ENCODE data around the gene SALL2. TPM values are rescaled to one million over a fixed set of nuclear protein-coding genes. Genes with fewer than 3 reads are reported as not detected.
"Not testable (repeated sequence)": the region's sequence is repeated elsewhere in the genome, so short reads cannot be mapped to it uniquely, and the experiment has no call there.

Gene SALL2
- total RNA-seq, 1 experiment from 2014 or later: 157 TPM

DNA sequence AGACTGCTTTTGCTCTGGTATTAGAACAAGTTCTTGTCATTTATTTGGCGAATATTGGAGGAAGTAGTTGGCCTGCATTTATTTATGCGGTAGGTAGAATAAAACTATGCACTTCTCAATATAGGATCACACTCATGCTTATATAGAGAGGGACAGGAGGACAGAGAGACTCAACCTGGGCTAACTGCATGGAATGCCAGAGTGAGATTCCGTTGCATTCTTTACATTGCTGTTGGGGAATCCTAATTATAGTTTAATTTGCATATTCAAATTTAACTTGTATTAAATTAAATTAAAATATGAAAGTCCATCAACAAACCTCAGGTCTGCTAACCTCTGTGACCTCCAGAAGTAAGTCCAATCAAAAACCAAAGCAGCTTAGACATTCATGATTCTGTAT, 27.1 kb upstream of the SALL2 start:
- H3K36me3 ChIP-seq (ENCODE audit: insufficient read depth, low read length, poor library complexity, severe bottlenecking): no peaks in the 10 kb centered on the region
- ChIA-PET CTCF (no interaction called here), POLR2A (ENCODE audit: low non-redundant PET) (no interaction called here)
- no peak overlapping the region for H3K27ac ChIP-seq (ENCODE audit: low read depth, low read length, poor library complexity, severe bottlenecking)
- intact Hi-C loops (cut with micrococcal nuclease; ENCODE audit: unreplicated experiment): no loop called here
- DNase-seq (ENCODE audit: low spot score): no peak
- H3K4me3 ChIP-seq (ENCODE audit: low read depth, low read length, poor library complexity, severe bottlenecking): no peak overlapping the region
- BruUV-seq (replicated peaks): no TSS peak
- H3K27me3 ChIP-seq (replicated peaks; ENCODE audit: insufficient read depth, low read depth, low read length, poor library complexity): no peaks in the 10 kb centered on the region
- H3K9me3 ChIP-seq (ENCODE audit: low read depth, low read length, poor library complexity, severe bottlenecking): no peaks in the 10 kb centered on the region
- H3K4me1 ChIP-seq (ENCODE audit: insufficient read depth, low read length, poor library complexity, severe bottlenecking): peaks cover 6% of the 10 kb centered on the region
- TF ChIP-seq EZH2 (IDR thresholded peaks at IDR 0.05; ENCODE audit: borderline replicate concordance, low read depth, low read length, poor library complexity, severe bottlenecking): no peak
- no peak for TF ChIP-seq CTCF (conservative IDR thresholded peaks at IDR 0.05; ENCODE audit: low read depth, low read length)

DNA sequence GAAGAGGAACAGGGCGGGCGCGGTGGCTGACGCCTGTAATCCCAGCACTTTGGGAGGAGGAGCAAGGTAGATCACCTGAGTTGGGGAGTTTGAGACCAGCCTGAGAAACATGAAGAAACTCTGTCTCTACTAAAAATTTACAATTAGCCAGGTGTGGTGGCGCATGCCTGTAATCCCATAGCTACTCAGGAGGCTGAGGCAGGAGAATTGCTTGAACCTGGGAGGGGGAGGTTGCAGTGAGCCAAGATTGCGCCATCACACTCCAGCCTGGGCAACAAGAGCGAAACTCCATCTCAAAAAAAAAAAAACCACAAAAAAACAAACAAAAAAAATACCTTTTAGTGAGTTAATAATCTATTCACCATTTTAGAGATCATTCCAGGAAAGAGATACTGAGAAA, 18.4 kb upstream of the SALL2 start:
- H3K9me3 ChIP-seq (ENCODE audit: low read depth, low read length, poor library complexity, severe bottlenecking); POLR2A ChIA-PET (ENCODE audit: low non-redundant PET); CTCF ChIA-PET; H3K27me3 ChIP-seq (replicated peaks; ENCODE audit: insufficient read depth, low read depth, low read length, poor library complexity); intact Hi-C loops (cut with micrococcal nuclease; ENCODE audit: unreplicated experiment); DNase-seq (ENCODE audit: low spot score); BruUV-seq (replicated peaks); H3K4me3 ChIP-seq (ENCODE audit: low read depth, low read length, poor library complexity, severe bottlenecking); H3K36me3 ChIP-seq (ENCODE audit: insufficient read depth, low read length, poor library complexity, severe bottlenecking); H3K27ac ChIP-seq (ENCODE audit: low read depth, low read length, poor library complexity, severe bottlenecking): not testable (repeated sequence)
- H3K4me1 ChIP-seq (ENCODE audit: insufficient read depth, low read length, poor library complexity, severe bottlenecking): peaks cover 25% of the 10 kb centered on the region

DNA sequence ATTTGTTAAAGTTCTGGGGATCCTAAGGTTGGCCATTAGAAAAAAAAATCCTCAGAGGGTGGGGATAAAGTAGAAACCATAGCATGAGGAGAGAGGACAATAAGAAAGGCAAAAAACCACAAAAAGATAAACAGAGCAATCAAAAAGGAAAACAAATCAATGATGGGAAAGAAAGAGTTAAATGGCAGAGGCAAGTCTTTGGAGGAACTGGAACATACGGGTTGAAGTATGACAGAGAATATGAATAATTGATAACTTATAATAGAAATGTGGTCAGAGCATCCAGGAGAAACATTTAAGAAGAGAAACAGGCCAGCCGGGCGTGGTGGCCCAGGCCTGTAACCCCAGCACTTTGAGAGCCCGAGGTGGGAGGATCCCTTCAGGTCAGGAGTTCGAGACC, 17.8 kb upstream of the SALL2 start:
- BruUV-seq (replicated peaks): no TSS peak
- H3K27me3 ChIP-seq (replicated peaks; ENCODE audit: insufficient read depth, low read depth, low read length, poor library complexity): no peaks in the 10 kb centered on the region
- no peak overlapping the region for H3K4me3 ChIP-seq (ENCODE audit: low read depth, low read length, poor library complexity, severe bottlenecking)
- CTCF ChIA-PET: no interaction called here
- DNase-seq (ENCODE audit: low spot score): no peak
- H3K36me3 ChIP-seq (ENCODE audit: insufficient read depth, low read length, poor library complexity, severe bottlenecking): no peaks in the 10 kb centered on the region
- intact Hi-C loops (cut with micrococcal nuclease; ENCODE audit: unreplicated experiment): no loop called here
- H3K4me1 ChIP-seq (ENCODE audit: insufficient read depth, low read length, poor library complexity, severe bottlenecking): peaks cover 31% of the 10 kb centered on the region
- H3K9me3 ChIP-seq (ENCODE audit: low read depth, low read length, poor library complexity, severe bottlenecking): no peaks in the 10 kb centered on the region
- H3K27ac ChIP-seq (ENCODE audit: low read depth, low read length, poor library complexity, severe bottlenecking): peak overlapping the region; percentile 31
- TF ChIP-seq CTCF (conservative IDR thresholded peaks at IDR 0.05; ENCODE audit: low read depth, low read length) (no peak), EZH2 (IDR thresholded peaks at IDR 0.05; ENCODE audit: borderline replicate concordance, low read depth, low read length, poor library complexity, severe bottlenecking) (no peak)
- POLR2A ChIA-PET (ENCODE audit: low non-redundant PET): no interaction called here

DNA sequence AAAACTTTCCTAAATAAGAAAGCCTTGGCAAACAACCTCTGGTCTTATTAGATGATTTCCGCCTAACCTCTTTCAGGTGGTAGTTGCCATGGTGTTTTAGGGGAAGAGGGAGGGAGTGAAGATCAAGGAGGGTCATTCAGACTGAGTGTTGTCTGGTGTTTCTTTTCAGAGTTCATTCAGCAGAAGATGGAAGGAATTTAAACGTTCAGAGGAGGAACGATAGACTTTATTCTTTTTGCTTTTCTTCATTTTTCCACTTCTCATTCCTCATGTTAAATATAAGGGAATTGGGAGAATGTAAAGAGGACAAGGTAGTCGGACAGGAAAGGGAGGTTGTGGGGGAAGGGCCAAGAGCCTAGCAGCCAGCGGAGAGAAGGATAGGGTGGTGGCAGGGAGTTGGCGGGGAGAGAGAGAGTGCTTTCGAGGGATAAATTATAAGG, 17.4 kb upstream of the SALL2 start:
- TF ChIP-seq CTCF (conservative IDR thresholded peaks at IDR 0.05; ENCODE audit: low read depth, low read length): no peak
- no peak for TF ChIP-seq EZH2 (IDR thresholded peaks at IDR 0.05; ENCODE audit: borderline replicate concordance, low read depth, low read length, poor library complexity, severe bottlenecking)
- H3K36me3 ChIP-seq (ENCODE audit: insufficient read depth, low read length, poor library complexity, severe bottlenecking): no peaks in the 10 kb centered on the region
- DNase-seq (ENCODE audit: low spot score): no peak
- no peaks in the 10 kb centered on the region for H3K27me3 ChIP-seq (replicated peaks; ENCODE audit: insufficient read depth, low read depth, low read length, poor library complexity)
- BruUV-seq (replicated peaks): no TSS peak
- ChIA-PET POLR2A (ENCODE audit: low non-redundant PET) (no interaction called here), CTCF (no interaction called here)
- no peak overlapping the region for H3K4me3 ChIP-seq (ENCODE audit: low read depth, low read length, poor library complexity, severe bottlenecking)
- H3K9me3 ChIP-seq (ENCODE audit: low read depth, low read length, poor library complexity, severe bottlenecking): no peaks in the 10 kb centered on the region
- H3K27ac ChIP-seq (ENCODE audit: low read depth, low read length, poor library complexity, severe bottlenecking): peak overlapping the region; percentile 31
- H3K4me1 ChIP-seq (ENCODE audit: insufficient read depth, low read length, poor library complexity, severe bottlenecking): peaks cover 35% of the 10 kb centered on the region
- intact Hi-C loops (cut with micrococcal nuclease; ENCODE audit: unreplicated experiment): no loop called here
